ENCODE results near the gene FTCD.

Gene FTCD

DNA sequence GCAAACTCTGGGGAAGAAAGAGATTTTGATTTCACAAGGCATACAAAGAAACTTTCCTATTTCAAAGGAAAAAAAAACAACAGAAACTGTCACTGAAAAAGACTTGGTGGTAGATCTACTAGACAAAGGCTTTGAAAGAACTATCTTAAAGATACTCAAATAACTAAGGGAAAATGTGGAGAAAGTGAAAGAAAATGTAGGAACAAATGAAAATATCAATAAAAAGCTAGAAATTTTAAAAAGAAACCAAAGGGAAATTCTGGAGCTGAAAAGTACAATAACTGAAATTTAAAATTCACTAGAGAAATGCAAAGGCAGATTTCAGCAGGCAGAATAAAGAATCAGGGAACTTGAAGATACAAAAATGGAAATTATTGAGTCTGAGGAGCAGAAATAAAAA lies 51.3 kb downstream of the FTCD start:
- no peak for DNase-seq

- no peak for DNase-seq
These were observed 54.5 kb downstream of the FTCD start for GRCh38 chr21:46100906-46101305.

DNA sequence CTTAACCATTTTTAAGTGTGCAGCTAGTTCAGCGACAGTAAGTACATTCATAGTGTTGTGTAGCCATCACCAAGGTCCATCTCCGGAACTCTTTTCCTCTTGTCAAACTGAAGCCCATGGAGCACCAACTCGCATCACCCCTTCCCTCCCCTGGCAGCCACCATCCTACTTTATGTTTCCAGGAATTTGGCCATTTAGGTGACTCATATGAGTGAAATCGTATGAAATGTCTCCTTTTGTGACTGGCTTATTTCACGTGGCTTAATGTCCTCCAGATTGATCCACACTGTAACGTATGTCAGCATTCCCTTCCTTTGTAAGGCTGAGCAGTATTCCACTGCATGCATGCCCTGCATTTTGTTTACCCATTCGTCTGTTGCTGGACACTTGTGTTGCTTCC lies 55.0 kb downstream of the FTCD start:
- no peak for DNase-seq

- no peak for DNase-seq
These were observed 55.4 kb downstream of the FTCD start for GRCh38 chr21:46100020-46100419.

GRCh38 chr21:46099476-46099875 lies 55.9 kb downstream of the FTCD start:
- DNase-seq: no peak

- no peak for DNase-seq
These were observed 56.9 kb downstream of the FTCD start for GRCh38 chr21:46098303-46099141.

- DNase-seq: peak in 1 of 2 experiments; percentile 22
These were observed 57.8 kb downstream of the FTCD start, which contains the start of gene COL6A2 for GRCh38 chr21:46097336-46098293. Gene COL6A2, plus strand, starts transcription at chr21:46098112.

DNA sequence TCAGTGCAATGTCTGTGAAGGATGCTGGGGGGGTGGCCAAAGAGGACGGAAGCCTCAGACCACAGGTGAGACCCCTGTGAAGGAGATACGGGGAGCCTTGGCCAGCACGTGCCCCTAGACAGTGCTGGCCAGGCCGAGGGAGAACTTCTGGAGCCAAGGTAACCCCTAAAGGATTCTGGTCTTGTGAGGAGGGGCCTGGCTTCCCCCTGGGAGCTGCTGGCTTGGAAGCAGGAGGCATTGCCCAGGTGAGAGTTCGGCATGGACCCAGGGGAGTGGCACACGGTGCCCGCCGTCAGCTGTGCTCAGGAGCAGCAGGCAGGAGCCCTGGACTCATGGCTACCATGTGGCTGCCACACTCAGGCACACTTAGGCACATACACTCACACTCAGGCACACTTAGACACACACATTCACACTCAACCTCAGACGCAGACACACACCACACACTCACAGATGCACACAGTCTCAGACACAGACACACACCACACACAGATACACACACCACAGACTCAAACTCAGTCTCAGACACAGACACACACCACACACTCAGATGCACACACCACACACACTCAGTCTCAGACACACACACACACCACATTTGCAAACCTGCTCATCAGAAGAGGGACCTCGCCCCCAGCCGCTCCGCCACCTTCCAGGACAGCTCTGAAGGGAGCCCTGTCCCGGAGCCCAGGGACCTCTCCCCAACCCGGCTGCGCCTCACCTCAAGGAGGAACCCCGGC lies 58.6 kb downstream of the FTCD start:
- no peak for DNase-seq

DNA sequence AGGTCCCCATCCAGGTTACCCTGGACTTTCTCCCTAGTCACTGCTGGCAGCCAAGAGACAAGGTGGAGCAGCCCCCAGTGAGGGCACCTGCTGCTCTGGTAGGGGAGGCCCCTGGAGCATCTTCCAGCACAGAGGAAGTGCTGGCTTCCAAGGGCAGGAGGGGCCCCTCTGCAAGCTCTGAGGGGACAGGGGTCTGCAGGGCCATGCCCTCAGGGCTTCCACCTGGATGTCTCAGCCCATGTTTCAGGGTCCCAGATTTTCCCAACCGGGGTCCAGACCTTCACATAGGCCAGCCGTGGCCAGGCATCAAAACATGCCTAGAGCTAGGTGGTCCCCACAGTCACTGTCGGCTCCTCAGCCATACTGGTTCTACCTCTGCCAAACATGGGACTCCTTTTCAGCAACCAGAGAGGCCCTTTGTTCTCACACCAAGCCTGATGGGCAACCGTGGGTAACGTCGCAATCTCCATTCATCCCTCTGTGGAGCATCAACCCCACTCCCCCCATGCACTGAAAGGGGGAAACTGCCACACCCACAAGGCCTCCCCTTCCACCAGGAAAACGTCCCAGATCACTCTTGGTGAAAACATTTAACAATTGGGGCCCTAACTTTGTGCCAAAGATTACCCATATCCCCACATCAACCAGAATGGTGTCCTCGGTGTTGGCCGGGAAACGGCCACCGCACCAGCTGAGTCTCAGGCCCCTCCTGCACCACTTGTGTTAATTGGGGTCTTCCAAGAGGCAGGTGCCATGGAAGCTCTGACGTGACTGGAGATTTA lies 59.4 kb downstream of the FTCD start:
- DNase-seq: no peak

- no peak for DNase-seq
These were observed 60.2 kb downstream of the FTCD start for GRCh38 chr21:46095083-46095719.

GRCh38 chr21:46094401-46095082 lies 60.8 kb downstream of the FTCD start:
- DNase-seq: no peak

- no peak for DNase-seq
These were observed 61.5 kb downstream of the FTCD start for GRCh38 chr21:46093668-46094400.

- no peak for DNase-seq
These were observed 62.3 kb downstream of the FTCD start for GRCh38 chr21:46092811-46093667.

DNA sequence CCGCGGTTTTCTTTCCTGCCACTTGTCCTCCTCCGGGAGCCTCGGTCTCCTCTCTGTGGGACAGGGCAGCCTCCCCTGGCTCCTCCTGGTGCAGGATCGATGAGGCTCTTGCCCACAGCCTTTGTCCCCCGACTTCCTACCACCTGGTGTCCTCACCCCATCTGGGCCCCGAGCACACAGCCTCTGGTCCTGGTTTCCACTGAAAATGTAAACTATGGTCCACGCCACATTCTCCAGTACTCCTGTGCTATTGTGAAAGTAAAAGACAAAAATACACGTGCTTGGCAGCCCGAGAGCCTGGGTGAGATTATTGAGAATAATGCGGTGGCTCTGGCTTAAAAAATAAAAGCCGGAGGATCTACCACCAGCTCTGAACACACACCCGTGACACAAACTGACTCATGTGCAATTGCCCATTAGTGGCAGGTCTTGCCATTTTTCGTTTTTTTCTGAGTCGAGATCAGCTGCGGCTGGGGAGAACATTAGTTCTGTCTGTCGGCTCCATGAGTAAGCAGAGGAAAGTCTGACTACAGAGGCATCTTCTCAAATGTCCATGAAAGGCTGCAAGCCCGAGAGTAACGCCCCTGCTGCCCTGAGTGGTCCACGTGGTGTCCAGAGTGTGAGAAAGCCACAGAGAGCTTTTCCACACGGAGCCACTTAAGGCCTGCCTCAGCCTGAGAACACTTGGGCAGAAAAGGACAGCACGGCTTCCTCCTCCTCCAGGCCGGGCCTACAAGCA lies 63.2 kb downstream of the FTCD start:
- no peak for DNase-seq

GRCh38 chr21:46091631-46092025 lies 63.8 kb downstream of the FTCD start:
- no peak for DNase-seq

DNA sequence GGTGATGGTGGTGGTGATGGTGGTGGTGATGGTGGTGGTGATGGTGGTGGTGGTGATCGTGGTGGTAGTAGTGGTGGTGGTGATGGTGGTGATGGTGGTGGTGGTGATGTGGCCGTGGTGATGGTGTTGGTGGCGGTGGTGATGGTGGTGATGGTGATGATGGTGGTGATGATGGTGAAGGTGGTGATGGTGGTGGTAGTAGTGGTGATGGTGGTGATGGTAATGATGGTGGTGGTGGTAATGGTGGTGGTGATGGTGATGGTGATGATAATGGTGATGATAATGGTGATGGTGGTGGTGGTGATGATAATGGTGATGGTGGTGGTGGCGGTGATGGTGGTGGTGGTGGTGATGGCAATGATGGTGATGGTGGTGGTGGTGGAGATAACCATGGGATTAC lies 64.3 kb downstream of the FTCD start:
- DNase-seq: no peak

DNA sequence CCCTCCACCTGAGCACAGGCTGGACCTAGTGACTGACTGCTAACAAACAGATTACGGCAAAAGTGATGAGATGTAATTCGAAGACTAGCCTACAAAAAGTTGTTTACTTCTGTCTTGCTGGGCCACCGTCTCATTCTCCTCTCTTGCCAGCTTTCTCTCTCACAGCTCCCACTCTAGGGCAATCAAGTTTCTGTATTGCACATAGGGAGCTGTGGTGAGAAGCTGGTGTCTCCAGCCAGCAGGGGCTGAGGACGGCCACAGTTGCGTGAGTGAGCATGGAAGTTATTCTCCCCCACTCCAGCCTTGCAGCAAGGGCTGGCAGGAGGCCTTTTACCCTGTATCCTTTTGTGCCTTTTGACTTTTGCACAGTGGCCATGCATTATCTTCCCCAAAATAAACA lies 66.1 kb downstream of the FTCD start:
- DNase-seq: no peak

DNA sequence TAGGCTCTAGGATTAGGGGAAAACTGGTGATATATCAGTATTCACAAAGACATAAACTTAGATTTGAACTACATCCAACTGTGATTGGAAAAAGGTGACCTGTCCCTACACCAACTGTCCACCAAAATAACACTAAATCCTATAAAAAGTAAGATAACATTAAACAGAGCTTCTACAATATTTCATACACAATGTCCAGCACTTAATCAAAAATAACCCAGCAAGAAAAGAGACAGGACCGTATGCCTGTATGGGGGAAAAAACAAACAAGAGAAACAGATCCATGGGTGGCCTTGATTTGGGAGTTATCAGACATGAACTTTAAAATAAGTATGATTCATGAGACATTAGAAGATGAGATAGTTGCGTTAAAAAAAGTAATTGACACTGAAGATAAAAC lies 67.2 kb downstream of the FTCD start:
- no peak for DNase-seq

GRCh38 chr21:46087641-46088040 lies 67.7 kb downstream of the FTCD start:
- no peak for DNase-seq

Measured in NCI-H1930 (cell line).